HG02678 (cell line): Measurements from ENCODE around the gene UTP11.
"Not testable (repeated sequence)": the region's sequence is repeated elsewhere in the genome, so short reads cannot be mapped to it uniquely, and the experiment has no call there.

Source experiments
- ATAC-seq: cut with Tn5 transposase; IDR thresholded peaks from one replicate; pipeline ENCODE4 v1.9.1; 2021; ENCODE audit warnings: mild to moderate bottlenecking, moderate library complexity; ENCODE audit not compliant: unreplicated experiment

Gene UTP11, protein sequence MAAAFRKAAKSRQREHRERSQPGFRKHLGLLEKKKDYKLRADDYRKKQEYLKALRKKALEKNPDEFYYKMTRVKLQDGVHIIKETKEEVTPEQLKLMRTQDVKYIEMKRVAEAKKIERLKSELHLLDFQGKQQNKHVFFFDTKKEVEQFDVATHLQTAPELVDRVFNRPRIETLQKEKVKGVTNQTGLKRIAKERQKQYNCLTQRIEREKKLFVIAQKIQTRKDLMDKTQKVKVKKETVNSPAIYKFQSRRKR

DNA sequence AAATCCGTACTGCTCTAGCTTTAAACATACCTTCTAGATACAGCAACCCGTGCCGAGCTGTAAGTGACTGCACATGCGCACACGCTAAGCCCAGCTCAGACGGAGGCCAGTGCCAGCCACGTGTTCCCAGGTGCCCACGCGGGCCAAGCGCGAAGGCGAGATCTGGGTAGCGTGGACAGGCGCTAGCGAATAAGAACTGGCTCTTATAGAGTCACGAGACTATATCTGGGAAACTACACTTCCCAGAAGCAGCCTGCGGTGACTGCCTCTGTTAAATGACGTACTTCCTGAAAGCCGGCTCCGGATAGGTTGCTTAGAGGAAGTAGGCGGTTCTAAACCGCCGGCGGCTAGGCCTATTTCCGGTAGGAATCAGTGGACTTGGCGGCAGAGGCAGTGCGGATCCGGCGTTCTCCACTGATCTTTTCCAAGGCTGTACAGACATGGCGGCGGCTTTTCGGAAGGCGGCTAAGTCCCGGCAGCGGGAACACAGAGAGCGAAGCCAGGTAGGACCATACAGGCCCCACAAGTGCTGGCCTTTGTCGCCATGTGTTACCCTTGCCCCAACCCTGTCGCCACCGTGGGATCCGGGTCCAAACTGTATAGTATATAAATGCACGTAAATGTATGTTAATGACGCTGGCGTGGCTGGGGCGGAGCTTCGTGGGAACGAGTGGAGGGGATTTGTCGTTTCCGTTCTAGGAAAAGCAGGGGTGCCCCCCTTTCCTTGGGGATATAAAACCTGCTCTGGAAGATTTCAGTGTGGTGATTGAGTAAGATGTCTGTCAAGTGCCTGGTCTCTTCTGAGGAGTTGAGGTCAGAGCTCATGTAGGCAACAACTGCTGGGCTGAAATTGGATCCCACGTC is at the start of gene UTP11:
UTP11 (plus strand) TSS at position 372 of the 864 bp plus-strand sequence; CDS start at position 441, 69 bp downstream.
- ATAC-seq: peak; percentile 95

DNA sequence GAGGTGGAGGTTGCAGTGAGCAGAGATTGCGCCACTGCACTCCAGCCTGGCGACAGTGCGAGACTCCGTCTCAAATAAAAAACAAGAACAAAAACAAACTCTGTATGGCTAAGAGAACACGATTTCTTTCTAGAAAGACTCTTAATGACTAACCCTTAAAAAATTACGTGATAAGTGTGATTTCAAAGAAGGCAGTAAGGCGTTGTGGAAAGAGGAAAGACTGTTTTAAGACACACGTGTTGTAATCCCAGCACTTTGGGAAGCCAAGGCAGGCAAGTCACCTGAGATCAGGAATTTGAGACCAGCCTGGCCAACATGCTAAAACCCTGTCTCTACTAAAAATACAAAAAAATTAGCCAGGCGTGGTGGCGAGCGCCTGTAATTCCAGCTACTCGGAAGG is 48.4 kb upstream of the UTP11 start:
- ATAC-seq: not testable (repeated sequence)

DNA sequence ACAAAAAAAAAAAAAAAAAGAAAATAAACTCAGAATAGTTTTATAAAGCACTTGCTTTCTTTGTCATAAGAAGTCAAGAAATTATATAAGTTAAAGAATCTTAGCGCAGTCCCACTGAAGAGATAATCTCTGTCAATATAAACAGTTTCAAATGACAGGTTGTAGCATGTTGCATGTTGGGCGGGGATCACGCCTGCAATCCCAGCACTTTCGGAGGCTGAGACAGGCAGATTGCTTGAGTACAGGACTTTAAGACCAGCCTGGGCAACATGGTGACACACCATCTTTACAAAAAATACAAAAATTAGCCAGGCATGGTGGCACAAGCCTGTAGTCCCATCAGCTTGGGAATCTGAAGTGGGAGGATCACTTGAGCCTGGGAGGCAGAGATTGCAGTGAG is 47.2 kb upstream of the UTP11 start:
- no peak for ATAC-seq

DNA sequence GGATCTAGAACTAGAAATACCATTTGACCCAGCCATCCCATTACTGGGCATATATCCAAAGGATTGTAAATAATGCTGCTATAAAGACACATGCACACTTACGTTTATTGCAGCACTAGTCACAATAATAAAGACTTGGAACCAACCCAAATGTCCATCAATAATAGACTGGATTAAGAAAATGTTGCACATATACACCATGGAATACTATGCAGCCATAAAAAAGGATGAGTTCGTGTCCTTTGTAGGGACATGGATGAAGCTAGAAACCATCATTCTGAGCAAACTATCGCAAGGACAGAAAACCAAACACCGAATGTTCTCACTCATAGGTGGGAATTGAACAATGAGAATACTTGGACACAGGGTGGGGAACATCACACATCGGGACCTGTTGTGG is 38.9 kb upstream of the UTP11 start:
- not testable (repeated sequence) for ATAC-seq

DNA sequence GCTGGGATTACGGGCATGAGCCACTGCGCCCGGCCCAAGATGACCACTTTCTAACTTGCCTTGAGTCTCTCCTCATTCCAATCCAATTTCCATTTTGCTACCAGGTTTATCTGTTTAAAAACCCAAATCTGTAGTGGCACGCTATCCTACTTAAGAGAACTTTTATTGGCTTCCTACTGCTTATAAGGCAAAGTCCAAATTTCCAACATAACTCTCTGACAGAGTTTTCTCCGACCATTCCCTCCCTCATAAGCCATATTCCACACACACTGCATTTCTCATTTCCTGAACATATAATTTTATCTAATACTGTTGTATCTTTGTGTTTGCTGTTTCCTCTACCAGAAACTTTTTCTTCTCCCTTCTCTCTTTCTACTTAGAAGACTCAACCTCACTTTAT is 38.0 kb upstream of the UTP11 start:
- ATAC-seq: no peak

DNA sequence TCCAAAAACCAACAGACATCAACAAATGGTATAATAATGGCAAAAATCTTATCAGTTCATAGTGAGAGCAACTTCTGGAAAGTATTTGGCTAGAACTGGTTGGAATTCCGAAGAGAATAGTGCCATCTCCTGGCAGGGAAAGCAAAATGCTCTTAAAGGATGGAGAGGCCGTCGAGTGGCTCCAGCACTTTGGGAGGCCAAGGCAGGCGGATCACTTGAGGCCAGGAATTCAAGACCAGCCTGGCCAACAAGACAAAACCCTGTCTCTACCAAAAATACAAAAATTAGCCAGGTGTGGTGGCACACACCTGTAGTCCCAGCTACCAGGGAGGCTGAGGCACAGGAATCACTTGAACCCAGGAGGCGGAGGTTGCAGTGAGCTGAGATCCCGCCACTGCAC is 37.5 kb upstream of the UTP11 start:
- not testable (repeated sequence) for ATAC-seq

DNA sequence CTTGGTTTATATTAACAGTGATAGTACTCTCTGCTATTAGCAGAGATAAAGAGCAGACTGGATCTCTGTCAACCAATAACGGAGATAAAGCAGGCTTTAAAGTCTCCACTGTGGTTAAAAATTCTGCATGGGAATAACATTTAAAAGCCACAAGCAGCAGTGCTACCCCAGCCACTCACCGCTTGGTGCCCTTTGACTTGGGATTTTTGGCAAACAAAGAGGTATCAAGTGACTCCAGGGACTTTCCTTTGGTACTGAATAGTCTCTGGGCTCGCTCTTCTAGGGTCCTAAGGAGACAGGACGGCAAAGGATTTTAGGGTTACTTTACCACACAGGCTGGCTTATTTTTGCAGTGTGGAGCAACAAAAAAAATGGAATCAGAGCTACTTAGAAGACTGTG is 34.0 kb upstream of the UTP11 start:
- no peak for ATAC-seq

DNA sequence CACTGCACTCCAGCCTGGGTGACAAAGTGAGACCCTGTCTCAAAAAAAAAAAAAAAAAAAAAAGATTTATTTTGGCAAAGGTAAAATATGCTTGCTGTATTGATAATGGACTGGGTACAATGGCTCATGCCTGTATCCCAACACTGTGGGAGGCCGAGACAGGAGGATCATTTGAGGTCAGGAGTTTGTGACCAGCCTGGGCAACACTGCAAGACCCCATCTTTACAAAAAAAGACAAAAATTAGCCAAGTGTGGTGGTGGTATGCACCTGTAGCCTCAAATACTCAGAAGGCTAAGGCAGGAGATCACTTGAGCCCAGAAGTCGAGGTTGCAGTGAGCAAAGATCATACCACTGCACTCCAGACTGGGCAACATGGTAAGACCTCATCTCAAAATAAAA is 29.0 kb upstream of the UTP11 start:
- ATAC-seq: no peak

DNA sequence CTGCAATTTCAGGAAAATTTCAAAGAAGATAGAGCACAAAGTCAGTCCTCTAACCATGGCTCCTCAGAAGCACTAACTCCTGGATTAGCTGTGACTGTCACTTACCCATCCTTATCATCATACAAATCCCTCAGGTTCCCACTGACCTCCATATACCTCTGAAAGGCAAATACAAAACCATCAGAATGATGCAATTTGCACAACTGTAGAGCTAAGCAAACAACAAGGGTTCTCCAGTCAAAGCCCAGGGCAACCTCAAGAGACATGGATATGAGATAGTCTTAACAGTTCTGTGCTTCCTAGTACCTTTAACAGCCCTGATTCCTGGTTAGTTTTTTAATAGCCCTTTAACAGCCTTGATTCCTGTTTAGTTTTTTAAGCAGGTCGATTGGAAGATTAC is 24.9 kb upstream of the UTP11 start:
- no peak for ATAC-seq

DNA sequence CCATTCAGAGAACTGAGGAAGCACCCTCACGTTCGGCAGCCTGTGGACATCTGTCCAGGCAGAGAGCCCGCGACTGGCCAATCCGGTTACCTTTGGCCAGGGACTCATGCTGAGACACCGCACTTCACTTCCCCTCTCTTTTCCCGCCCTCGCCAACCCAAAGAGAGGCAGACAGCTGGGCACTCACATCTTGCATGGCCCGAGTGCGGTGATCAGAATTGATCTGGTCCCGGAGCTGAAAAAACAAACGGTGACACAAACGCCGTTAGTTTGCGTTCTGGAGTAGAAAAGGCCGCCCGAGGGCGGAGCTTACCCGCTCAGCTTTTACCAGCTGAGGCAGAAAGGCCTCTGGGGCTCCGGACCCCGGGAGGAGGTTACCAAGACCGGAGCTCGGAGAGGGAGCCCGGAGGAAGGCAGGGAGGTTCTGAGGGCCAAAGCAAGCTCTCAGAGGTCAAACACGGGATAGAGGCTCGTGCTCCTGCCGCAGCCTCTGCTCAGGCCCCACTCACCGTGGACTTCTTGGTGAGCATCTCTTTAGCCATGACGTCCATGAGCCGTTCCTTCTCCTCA is 23.1 kb upstream of the UTP11 start:
- ATAC-seq: peak; percentile 28

DNA sequence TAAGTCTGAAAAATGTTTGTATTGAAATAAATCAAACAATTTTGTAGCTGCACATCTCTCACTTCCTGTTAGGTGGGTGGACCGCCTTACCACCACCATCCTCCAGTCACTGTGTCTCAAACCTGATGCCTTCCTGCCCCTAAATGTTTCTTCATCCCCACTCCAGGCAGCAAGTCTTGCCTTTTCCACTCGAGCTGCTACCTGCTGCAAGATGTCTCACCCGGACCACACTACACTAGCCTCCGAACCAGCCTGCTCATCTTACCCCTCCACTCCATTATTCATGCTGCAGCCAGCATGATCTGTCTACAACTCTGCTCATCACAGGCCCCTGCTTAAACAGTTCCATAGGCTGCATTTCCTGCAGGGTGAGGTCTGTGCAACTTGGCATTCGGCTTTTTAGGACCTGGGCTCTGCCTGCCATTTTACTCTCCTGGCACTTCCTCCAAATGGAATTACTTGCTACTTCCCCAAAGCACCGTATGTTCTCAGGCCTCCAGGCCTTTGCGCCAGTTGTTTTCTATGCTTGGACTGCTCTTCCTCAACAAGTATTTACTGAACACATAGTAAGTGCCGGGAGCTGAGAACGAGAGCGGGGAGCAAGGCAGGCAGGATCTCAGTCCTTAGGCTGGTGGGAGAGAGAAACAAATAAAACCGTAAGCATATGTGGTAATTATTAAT is 17.5 kb upstream of the UTP11 start:
- no peak for ATAC-seq

DNA sequence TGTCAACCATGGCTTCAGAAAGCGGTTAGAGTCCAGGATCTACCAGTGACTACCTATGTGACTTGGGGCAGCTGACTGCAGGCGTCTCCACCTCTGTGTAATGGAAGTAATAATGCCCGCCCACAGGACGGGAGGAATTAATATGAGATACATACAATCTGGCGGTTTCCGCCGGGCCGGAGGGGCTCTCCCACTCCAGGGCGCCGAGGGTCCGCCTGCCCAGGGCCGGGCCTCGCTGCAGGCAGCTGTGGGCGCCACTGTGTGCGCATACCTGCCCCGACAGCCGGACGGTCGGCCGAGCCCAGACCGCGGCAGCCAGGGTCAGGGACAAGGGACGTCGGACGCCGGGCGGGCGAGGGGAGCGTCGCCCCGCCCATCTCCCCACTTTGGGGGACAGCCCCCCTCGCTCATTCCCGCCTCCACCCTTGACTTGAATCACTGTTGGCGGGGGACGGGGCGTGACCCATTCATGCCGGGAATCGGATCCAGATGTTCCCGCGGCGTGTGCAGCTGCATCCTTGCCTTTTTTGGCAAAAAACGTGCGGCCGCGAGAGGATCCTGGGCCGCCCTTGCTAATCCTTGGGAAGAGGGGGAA is 16.7 kb upstream of the UTP11 start:
- peak; percentile 62 for ATAC-seq

DNA sequence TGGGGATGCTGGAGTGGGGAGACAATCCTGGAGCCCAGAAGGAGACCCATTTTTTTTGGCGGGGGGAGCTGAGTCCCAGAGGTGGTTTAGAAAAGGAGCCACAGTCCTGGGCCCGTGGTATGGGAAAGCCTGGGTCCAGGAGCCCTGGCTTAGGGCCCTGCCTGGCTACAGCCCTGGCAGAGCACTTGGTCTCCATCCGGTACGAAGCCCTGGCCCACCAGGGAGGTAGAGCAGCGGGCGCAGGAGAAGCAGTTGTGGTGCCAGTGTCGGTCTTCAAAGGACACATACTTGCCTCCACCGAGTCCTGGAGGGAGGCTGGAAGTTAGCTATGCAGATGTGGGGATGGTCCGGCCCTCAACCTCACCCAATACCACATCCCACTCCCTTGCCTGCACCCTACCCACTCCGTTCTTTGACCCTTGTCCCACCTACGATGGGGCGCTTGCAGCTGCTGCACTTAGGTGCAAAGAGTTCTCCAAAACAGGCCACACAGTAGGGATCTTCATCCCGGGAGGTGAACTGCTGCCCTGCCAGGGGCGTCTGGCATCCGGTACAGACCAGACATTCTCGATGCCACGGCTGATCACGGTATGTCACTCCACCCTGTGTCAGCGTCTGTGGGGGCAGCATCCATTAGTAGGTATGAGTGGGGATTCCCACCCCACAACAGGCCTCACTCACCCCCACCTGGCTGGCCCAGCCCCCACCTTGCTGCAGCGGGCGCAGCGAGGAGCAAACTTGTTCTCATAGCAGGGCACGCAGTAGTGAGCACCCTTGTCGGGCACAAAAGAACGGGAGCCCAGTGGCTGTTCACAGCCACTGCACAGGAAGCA is 15.1 kb upstream of the UTP11 start:
- no peak for ATAC-seq

DNA sequence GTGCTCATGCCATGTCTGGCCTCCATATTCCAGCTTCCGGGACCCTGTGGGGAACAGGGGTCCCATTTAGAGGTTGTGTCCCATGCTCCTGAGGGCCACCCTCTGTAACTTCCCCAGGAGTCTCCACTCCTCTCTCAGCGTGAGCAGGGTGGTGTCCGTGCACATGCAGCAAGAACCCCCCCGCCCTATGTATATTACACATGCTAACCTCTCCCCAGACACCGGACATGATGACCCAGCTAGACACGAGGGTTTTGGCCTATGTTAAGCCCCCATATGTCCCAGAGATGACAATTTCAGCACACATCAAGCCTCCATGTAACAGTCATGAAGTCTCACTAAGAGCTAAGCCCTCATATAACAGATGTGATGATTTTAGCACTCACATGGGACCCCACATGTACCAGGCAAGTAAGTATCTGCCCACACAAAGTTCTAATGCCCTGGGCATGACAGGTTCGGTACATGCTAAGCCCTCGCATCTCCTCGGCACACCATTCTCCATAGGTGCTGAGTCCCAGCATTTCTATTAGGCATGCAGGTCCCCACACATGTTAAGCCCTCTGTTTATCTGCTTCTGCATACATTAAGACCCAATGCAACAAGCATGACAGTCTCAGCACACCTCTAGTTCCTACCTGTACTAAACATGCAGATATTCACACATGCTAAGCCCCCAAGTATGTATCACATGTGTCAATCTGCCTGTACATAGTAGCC is 14.3 kb upstream of the UTP11 start:
- ATAC-seq: no peak

DNA sequence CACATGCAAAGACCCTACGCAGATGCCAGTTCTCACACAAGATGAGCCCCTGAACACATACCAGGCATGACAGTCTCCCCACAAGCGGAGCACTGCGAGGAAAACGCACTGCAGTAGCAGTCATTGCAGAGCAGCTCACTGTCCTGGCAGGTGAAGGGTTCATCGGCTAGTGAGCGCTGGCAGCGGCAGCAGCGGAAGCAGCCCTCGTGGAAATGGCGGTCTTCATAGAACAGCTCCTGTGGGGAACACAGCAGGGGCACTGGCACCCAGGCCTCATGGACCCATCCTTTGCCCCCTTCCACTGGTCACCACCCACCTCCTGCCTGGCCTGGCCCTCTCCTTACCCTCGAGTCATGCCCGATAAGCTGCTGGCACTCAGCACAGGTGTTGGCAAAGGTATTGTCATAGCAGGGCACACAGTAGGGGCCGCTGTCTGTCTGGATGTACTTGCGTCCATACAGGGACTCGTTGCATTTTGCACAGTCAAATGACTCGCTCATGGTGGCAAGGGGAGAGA is 13.6 kb upstream of the UTP11 start:
- no peak for ATAC-seq

DNA sequence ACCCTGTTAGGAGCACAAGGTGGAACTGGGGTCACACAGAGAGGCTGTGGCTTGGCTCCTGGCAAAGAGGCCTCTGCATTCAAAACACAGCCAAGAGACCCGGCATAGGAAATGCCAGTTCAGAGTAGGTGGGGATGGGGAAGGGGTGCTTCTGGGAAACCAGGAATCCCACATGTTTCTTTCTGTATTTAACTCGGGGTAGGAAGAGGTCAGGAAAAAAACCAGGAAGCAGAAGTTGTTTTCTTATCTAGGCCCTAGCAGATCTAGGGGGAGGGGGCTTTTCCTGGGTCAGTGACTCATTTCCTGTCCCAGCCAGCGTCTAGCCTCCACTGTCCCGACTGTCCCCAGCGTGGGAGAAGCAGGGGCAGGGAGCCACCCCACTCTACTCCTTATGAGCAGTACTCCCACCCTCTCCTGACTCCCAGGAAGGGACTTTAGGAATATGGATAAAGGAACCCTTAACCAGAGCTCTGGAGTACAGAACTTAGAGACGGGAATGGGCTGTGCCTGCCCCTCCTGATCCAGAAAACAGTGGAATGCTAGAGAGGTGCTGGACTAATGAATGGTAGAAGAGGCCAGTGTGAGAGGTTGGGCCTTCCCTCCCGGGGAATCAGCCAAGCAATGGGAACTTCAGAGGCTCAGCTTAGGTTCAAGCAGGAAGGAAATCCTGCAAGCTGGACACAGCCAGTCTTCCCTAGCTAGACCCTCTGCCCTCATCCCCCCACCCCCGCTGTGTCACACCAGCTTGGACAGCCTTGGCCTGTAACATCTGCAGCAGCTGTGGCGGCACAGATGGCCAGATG is 12.9 kb upstream of the UTP11 start:
- no peak for ATAC-seq

DNA sequence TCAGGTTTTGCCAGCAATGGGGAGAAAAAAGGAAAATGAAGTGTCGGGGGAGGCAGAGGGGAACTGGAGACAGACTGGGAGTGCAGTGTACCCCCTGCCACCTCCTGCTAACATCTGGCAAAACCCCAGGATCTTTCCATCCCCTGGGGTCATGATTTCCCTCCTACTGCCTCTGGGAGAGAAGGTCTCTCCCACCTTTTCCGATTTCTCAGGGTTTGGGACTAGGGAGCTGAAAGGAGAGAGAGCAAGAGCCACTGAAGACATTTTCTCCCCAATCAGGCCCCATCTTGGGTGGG is 12.4 kb upstream of the UTP11 start:
- ATAC-seq: no peak

DNA sequence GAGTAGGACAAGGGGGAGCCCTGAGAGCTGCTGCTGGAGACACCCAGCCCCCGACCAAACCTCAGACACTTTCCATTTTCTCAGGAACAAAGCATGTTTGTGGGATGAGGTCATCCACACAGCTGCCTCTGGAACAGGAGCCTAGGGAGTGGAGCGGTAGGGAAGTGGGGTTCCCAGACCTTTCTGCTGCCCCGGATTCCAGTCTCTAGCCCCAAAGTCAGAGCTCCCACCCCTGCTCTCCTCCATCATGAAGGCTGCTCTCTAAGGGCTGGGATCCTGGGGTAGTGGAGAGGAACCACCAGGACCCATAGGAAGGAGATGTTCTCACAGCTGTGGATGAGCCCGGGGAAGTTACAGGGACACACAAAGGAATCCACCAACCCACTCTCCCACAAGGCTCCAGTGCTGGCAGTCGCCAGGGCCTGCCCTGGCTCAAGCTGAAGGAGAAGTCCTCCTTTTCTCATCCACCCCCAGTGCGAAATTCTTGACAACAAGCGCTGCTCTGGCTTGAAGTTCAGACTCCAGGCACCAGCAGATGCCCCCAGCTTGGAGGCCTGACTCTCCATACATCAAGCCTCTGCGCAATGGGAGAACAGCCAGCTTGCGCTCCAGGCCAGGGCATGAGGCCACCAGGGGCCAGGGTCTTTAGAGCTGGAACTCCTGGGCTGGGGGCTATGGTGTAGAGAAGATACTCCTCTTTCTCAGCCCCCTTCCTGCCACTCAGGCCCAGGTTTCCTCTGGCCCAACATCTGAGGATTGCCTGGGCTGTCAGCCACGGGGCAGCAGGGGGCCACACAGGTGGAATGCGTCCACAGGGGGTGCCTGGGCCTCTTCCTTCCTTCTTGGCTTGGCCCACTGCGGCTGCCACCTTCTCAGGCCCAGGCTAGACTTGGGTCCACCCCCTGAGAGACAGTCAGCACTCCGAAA is 11.7 kb upstream of the UTP11 start:
- ATAC-seq: no peak
